Body of pancreas (tissue), 4 donors: ENCODE results near the gene PSD2. TPM values are rescaled to one million over a fixed set of nuclear protein-coding genes. Genes with fewer than 3 reads are reported as not detected.

ENCODE experiments used
- ATAC-seq: fragments of 150-250 bp; one replicate; pipeline ENCODE4 v1.9.1; 2016
- DNase-seq, 4 donors: peaks; one replicate each; pipeline ENCODE4 v3.0.0-alpha.2; 2019
- H3K27ac ChIP-seq, 4 donors: fragments of 200-600 bp; sonication (generic); 1 replicate in 3 of 4; 2 replicates in 1 of 4; pipeline versions ENCODE4 v1.5.1 to v1.6.1; 2016 to 2019; ENCODE audit warnings: mild to moderate bottlenecking in 1 of 4, mixed read lengths in 1 of 4, moderate library complexity in 1 of 4
- H3K27me3 ChIP-seq, 2 donors: fragments of 200-600 bp; sonication (generic); one replicate each; pipeline ENCODE4 v1.6.0; 2016; ENCODE audit warnings: mild to moderate bottlenecking in 1 of 2
- H3K36me3 ChIP-seq, 2 donors: fragments of 200-600 bp; sonication (generic); replicated peaks in 1 of 2; 2 replicates each; pipeline ENCODE4 v1.5.1; 2016; ENCODE audit warnings: low read depth in 2 of 2; ENCODE audit not compliant: insufficient read depth in 1 of 2
- H3K4me1 ChIP-seq: fragments of 200-600 bp; sonication (generic); one replicate; pipeline ENCODE4 v1.6.0; 2016
- H3K4me3 ChIP-seq, 2 donors: fragments of 200-600 bp; sonication (generic); 1 replicate in 1 of 2; 2 replicates in 1 of 2; pipeline ENCODE4 v1.5.1; 2016 to 2019
- H3K9me3 ChIP-seq, 3 donors: fragments of 200-600 bp; sonication (generic); 1 replicate in 2 of 3; 2 replicates in 1 of 3; pipeline ENCODE4 v1.5.1; 2016
- CTCF ChIP-seq, 7 experiments: fragments of 450-650 bp in 4 of 7; fragments of 200-600 bp in 3 of 7; sonication (generic) in 3 of 7; IDR thresholded peaks; one replicate each; pipeline ENCODE4 v1.5.1; 2016 to 2019; ENCODE audit warnings: antibody characterized with exemption in 7 of 7
- POLR2A ChIP-seq, 3 donors: fragments of 450-650 bp; IDR thresholded peaks; one replicate each; pipeline ENCODE4 v1.6.1; 2016; ENCODE audit warnings: antibody characterized with exemption in 3 of 3, mild to moderate bottlenecking in 2 of 3
- WGBS, 2 donors: methylation state at CpG; one replicate each; pipeline ENCODE4 v1.1.5; 2017; 5-methylcytosine and 5-hydroxymethylcytosine counted together
- intact Hi-C: fragments of 100-400 bp; cut with DNase I; formaldehyde crosslinking; loops from one replicate; pipeline ENCODE4 v1.15.1; 2023
- total RNA-seq, 2 donors: library from RNA; depleted of rRNA; stranded (reverse); fragments of >200 nt; gene quantifications; one replicate each; pipeline ENCODE4 v1.1.0, GENCODE V29; 2016

Gene PSD2
- total RNA-seq, 2 donors from 2014 or later: 0.52 TPM; not detected in 1

GRCh38 chr5:139756971-139757370, 38.6 kb upstream of the PSD2 start:
- no peak for DNase-seq

GRCh38 chr5:139757727-139758509, 37.7 kb upstream of the PSD2 start:
- DNase-seq: no peak
- no peaks in the 10 kb centered on the region for H3K27me3 ChIP-seq
- ATAC-seq: no peak
- H3K4me3 ChIP-seq: no peak overlapping the region
- WGBS, 2 donors: 92 to 94% methylated on average over 11 of the region's 11 CpGs
- no peak overlapping the region for H3K27ac ChIP-seq
- intact Hi-C loops: no loop called here
- H3K36me3 ChIP-seq: no peaks in the 10 kb centered on the region
- H3K9me3 ChIP-seq: no peaks in the 10 kb centered on the region
- H3K4me1 ChIP-seq: peaks cover 29% of the 10 kb centered on the region
- TF ChIP-seq POLR2A (IDR thresholded peaks at IDR 0.05) (no peak), CTCF (IDR thresholded peaks at IDR 0.05) (no peak)

More at GRCh38 chr5:139756971-139757370, 38.6 kb upstream of the PSD2 start:
- Histone ChIP-seq H3K4me3 (no peak overlapping the region), H3K4me1 (peaks cover 29% of the 10 kb centered on the region), H3K9me3 (no peaks in the 10 kb centered on the region), H3K27me3 (no peaks in the 10 kb centered on the region), H3K36me3 (no peaks in the 10 kb centered on the region), H3K27ac (no peak overlapping the region)
- ATAC-seq: no peak
- 94 to 100% methylated on average over 2 of the region's 2 CpGs for WGBS, 2 donors
- intact Hi-C loops: no loop called here
- TF ChIP-seq CTCF (IDR thresholded peaks at IDR 0.05): no peak
- no peak for TF ChIP-seq POLR2A (IDR thresholded peaks at IDR 0.05)

DNA sequence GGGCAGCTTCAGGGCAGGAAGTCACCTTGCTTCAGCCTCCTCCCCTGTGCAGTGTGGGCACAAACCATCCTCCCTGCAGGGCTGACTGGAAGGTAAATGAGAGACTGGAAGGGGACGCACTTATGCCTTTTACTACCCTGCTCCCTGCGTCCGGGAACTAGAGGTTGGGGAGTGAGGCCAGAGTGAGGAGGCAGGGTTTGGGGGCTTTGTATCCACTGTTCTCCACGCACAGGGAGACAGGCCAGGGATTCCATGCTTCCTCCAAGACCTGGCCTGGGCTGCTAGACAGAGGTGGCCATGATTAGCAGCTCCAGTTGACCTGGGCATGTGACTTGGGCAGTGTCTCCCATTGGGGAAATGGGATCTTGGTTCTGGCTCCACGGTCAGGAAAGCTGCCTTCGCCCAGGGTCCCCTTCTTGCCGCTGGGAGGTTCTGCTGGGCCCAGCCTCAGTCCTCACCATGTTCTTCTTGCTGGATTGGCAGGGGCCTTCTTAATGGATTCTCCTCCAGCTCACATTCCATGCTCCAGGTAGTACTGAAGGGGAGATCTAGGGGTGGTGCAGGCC, 37.0 kb upstream of the PSD2 start:
- Histone ChIP-seq H3K9me3 (no peaks in the 10 kb centered on the region), H3K36me3 (no peaks in the 10 kb centered on the region), H3K4me1 (peaks cover 29% of the 10 kb centered on the region), H3K4me3 (no peak overlapping the region), H3K27ac (peak overlapping the region in 1 of 4 donors; percentile 66), H3K27me3 (no peaks in the 10 kb centered on the region)
- no peak for DNase-seq
- WGBS, 2 donors: 93 to 95% methylated on average over 4 to 7 of the region's 7 CpGs
- intact Hi-C loops: no loop called here
- no peak for TF ChIP-seq CTCF (IDR thresholded peaks at IDR 0.05)
- TF ChIP-seq POLR2A (IDR thresholded peaks at IDR 0.05): no peak
- no peak for ATAC-seq

DNA sequence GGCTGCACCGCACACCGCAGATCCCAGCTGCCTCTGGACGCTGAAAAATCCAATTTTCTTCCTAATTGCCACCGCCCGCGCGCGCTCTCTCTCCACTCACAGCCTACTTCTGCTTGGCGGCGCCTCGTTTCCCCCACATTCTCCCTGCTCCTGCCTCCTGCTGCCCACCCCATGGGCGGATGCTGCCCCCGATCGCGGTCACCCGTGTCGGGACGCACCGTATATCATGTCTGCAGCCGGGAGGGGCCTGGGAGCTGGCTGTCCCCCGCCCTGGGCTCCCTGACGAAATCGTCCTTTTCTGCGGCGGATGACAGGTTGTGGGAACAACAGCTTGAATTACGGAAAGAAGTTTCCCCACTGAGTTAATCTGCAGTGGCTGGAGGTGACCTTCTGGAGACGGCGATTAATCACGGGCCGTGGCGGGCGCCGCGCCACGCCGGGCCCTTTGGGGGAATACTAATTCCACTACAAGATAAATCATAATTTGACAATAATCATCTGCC, 36.3 kb upstream of the PSD2 start:
- TF ChIP-seq POLR2A (IDR thresholded peaks at IDR 0.05) (no peak), CTCF (IDR thresholded peaks at IDR 0.05) (no peak)
- Histone ChIP-seq H3K4me3 (no peak overlapping the region), H3K27ac (peak overlapping the region in 3 of 4 donors; percentile 36 to 66 (median 44)), H3K36me3 (no peaks in the 10 kb centered on the region), H3K9me3 (no peaks in the 10 kb centered on the region), H3K4me1 (peaks cover 29% of the 10 kb centered on the region), H3K27me3 (peaks cover 0 to under 1% of the 10 kb centered on the region in 2 donors)
- intact Hi-C loops: no loop called here
- peak; percentile 40 to 58 (median 48) for DNase-seq
- 23 to 39% methylated on average over 26 to 35 of the region's 36 CpGs for WGBS, 2 donors
- peak; percentile 56 for ATAC-seq
